ENCODE measurements around the gene UGT1A6.
"Not testable (repeated sequence)": the region's sequence is repeated elsewhere in the genome, so short reads cannot be mapped to it uniquely, and the experiment has no call there.

UGT1A6 gene

GRCh38 chr2:233728723-233729301, 36.1 kb downstream of the UGT1A6 start, which contains the start of gene UGT1A3:
UGT1A3 (plus strand) TSS chr2:233729042; CDS start chr2:233729127, 85 bp downstream.
- no peak for DNase-seq (ENCODE audit: low read depth in 2 of 2)

GRCh38 chr2:233736868-233737653, 44.4 kb downstream of the UGT1A6 start:
- not testable (repeated sequence) for DNase-seq (ENCODE audit: low read depth in 2 of 2)

GRCh38 chr2:233740870-233741269, 48.2 kb downstream of the UGT1A6 start:
- DNase-seq (ENCODE audit: low read depth in 2 of 2): no peak

GRCh38 chr2:233743464-233744259, 51.0 kb downstream of the UGT1A6 start:
- DNase-seq (ENCODE audit: low read depth in 2 of 2): no peak

- no peak for DNase-seq (ENCODE audit: low read depth in 2 of 2)
Observed at GRCh38 chr2:233745073-233745755, 52.5 kb downstream of the UGT1A6 start.

- not testable (repeated sequence) for DNase-seq (ENCODE audit: low read depth in 2 of 2)
Observed at GRCh38 chr2:233745838-233746237, 53.1 kb downstream of the UGT1A6 start.

- DNase-seq (ENCODE audit: low read depth in 2 of 2): no peak
Observed at GRCh38 chr2:233746475-233747282, 54.0 kb downstream of the UGT1A6 start.

GRCh38 chr2:233747283-233747544, 54.5 kb downstream of the UGT1A6 start:
- DNase-seq (ENCODE audit: low read depth in 2 of 2): no peak

GRCh38 chr2:233750689-233751088, 58.0 kb downstream of the UGT1A6 start:
- DNase-seq (ENCODE audit: low read depth in 2 of 2): not testable (repeated sequence)

- not testable (repeated sequence) for DNase-seq (ENCODE audit: low read depth in 2 of 2)
Observed at GRCh38 chr2:233751212-233752009, 58.7 kb downstream of the UGT1A6 start.

GRCh38 chr2:233754872-233755611, 62.4 kb downstream of the UGT1A6 start:
- DNase-seq (ENCODE audit: low read depth in 2 of 2): no peak

- DNase-seq (ENCODE audit: low read depth in 2 of 2): no peak
Observed at GRCh38 chr2:233756429-233757081, 63.9 kb downstream of the UGT1A6 start.

GRCh38 chr2:233758141-233758540, 65.5 kb downstream of the UGT1A6 start:
- DNase-seq (ENCODE audit: low read depth in 2 of 2): no peak

GRCh38 chr2:233758849-233759248, 66.2 kb downstream of the UGT1A6 start:
- no peak for DNase-seq (ENCODE audit: low read depth in 2 of 2)

- DNase-seq (ENCODE audit: low read depth in 2 of 2): no peak
Observed at GRCh38 chr2:233760043-233760442, 67.4 kb downstream of the UGT1A6 start, which contains the start of gene UGT1A1. UGT1A1 (plus strand) TSS chr2:233760270; CDS start chr2:233760288, 18 bp downstream.

GRCh38 chr2:233761040-233761769, 68.5 kb downstream of the UGT1A6 start:
- DNase-seq (ENCODE audit: low read depth in 2 of 2): no peak

- DNase-seq (ENCODE audit: low read depth in 2 of 2): no peak
Observed at GRCh38 chr2:233764264-233764663, 71.6 kb downstream of the UGT1A6 start.

GRCh38 chr2:233764761-233765160, 72.1 kb downstream of the UGT1A6 start:
- no peak for DNase-seq (ENCODE audit: low read depth in 2 of 2)
